ENCODE results near the gene PMFBP1. TPM values are rescaled to one million over a fixed set of nuclear protein-coding genes. Genes with fewer than 3 reads are reported as not detected.

The PMFBP1 gene
- total and polyA plus RNA-seq, 12 donors: 0.26 to 1.6 (median 0.45) TPM; not detected in 8

DNA sequence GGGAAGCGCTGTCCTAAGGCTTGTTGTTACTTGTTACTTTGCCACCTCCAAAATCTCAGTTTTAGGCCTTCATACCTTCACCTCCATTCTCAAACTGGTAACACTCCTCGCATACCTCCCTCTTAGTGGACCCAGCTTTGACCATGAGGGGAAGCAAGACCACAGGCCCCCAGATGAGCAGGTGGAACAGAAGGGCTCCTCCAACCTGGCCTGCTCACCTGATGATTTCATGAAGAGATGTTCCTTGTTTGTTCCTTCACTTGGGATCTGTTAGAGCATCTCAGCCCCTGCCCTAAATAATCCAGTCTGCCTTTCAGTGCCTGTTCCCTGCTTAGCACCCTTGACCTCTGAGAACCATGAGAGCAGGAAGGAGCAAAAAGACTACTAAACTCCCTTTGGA lies 49.6 kb downstream of the PMFBP1 start:
- 96 to 100% methylated on average over 2 of the region's 2 CpGs for WGBS, 2 donors
- no peak for DNase-seq
- ATAC-seq: no peak
- Histone ChIP-seq H3K27me3 (no peaks in the 10 kb centered on the region), H3K9me3 (no peaks in the 10 kb centered on the region), H3K4me1 (peaks cover 0 to 26% (median 0%) of the 10 kb centered on the region in 9 donors), H3K36me3 (no peaks in the 10 kb centered on the region), H3K4me3 (no peak overlapping the region), H3K27ac (no peak overlapping the region)
- intact Hi-C loops (cut with DNase I): loop anchor here in 3 of 10 donors (10.0 kb wide), 3 partner anchors 342 to 1762 kb away; no protein-coding TSS in a partner anchor
- TF ChIP-seq, protein P1, sequence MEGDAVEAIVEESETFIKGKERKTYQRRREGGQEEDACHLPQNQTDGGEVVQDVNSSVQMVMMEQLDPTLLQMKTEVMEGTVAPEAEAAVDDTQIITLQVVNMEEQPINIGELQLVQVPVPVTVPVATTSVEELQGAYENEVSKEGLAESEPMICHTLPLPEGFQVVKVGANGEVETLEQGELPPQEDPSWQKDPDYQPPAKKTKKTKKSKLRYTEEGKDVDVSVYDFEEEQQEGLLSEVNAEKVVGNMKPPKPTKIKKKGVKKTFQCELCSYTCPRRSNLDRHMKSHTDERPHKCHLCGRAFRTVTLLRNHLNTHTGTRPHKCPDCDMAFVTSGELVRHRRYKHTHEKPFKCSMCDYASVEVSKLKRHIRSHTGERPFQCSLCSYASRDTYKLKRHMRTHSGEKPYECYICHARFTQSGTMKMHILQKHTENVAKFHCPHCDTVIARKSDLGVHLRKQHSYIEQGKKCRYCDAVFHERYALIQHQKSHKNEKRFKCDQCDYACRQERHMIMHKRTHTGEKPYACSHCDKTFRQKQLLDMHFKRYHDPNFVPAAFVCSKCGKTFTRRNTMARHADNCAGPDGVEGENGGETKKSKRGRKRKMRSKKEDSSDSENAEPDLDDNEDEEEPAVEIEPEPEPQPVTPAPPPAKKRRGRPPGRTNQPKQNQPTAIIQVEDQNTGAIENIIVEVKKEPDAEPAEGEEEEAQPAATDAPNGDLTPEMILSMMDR (IDR thresholded peaks at IDR 0.05): no peak

DNA sequence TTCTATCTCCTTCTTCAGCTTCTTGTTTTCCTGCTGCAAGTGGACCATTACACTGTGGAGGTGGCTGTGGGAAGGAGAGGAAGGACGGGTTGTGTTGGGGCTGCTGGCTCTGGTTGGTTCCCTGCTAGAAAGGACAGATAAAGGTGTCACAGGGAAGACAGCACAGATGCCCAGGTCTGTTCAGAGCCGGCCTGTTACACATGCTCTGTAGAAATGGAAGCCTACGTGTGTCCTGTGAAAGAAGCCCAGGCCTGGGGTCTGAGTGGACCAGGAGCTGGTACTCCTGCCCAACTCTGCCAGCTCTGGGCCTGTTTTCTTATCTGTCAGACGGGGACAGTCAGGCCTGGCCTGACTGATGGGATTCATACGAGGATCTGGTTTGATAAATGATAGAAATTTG lies 51.9 kb downstream of the PMFBP1 start:
- no peak overlapping the region for H3K4me3 ChIP-seq
- H3K4me1 ChIP-seq: peaks cover 0 to 7% (median 0%) of the 10 kb centered on the region in 9 donors
- no peak for DNase-seq
- TF ChIP-seq, protein P1 (IDR thresholded peaks at IDR 0.05): no peak
- no peaks in the 10 kb centered on the region for H3K36me3 ChIP-seq
- H3K27me3 ChIP-seq: no peaks in the 10 kb centered on the region
- WGBS, 2 donors: 86 to 87% methylated on average over 5 of the region's 5 CpGs
- intact Hi-C loops (cut with DNase I): loop anchor here in 3 of 10 donors (10.0 kb wide), 3 partner anchors 345 to 1765 kb away; no protein-coding TSS in a partner anchor
- no peak overlapping the region for H3K27ac ChIP-seq
- peaks cover 0 to 8% (median 0%) of the 10 kb centered on the region in 11 donors for H3K9me3 ChIP-seq
- no peak for ATAC-seq

DNA sequence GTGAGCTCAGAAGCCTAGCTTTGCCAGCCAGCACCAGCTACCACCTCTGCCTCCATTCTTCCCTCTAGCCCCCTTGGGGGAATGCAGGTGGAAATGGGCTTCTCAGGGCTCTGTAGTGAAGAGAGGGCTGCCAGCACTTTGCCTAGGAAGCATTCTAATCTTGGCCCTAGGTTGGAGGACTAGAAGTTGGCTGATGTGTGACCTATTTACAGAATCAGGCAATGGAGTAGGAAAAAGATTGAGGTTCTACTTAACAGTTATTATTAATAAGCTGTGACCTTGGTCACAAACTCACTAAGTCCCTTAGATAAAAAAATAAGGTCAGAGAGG lies 58.4 kb downstream of the PMFBP1 start:
- Histone ChIP-seq H3K27me3 (no peaks in the 10 kb centered on the region), H3K36me3 (peaks cover 0 to 54% (median 40%) of the 10 kb centered on the region in 9 donors), H3K9me3 (peaks cover 0 to 8% (median 0%) of the 10 kb centered on the region in 11 donors), H3K4me1 (peaks cover 0 to 3% (median 0%) of the 10 kb centered on the region in 9 donors), H3K27ac (no peak overlapping the region), H3K4me3 (no peak overlapping the region)
- intact Hi-C loops (cut with DNase I): no loop called here
- DNase-seq (no peak), ATAC-seq (peak in 4 of 8 donors; percentile 36 to 53 (median 44))
- TF ChIP-seq, protein P1 (IDR thresholded peaks at IDR 0.05): no peak

DNA sequence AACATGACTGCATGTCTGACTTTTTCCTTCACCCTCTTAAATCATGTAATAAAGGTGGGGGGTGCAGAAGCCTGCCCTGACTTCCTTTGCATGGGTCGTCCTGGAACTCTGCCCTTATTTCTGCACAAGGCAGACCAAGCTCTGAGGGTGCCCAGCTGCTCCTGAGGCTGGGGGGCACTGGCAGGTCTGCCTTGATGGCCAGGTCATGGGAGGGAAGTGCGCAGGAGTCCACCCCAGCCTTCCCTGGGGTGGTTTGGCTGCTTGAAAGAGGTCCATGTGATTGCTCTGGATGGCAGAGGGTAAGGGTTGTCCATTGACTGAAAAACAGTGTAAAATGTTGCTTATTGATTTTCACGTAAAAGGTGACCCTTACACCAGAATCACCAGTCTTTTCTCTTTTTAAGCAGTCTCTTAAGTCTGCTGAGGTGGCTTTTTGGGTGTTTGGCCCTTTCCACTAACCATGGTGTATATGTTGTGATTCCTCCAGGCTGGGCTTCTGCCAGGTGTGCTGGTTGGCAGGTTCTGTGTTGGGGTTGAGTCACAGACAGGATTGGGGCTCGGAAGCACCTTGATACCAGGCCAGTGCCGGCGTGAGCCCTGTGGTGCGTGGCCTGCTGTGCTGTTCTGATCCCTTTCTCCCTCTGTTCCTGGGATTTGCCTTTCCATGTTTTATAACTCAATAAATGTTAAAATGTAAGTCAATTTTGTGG lies 58.9 kb downstream of the PMFBP1 start:
- DNase-seq: no peak
- Histone ChIP-seq H3K4me1 (peaks cover 0 to 3% (median 0%) of the 10 kb centered on the region in 9 donors), H3K36me3 (peaks cover 0 to 60% (median 45%) of the 10 kb centered on the region in 9 donors), H3K27ac (no peak overlapping the region), H3K27me3 (no peaks in the 10 kb centered on the region), H3K4me3 (no peak overlapping the region), H3K9me3 (peaks cover 0 to 8% (median 0%) of the 10 kb centered on the region in 11 donors)
- WGBS, 2 donors: 88 to 92% methylated on average over 7 of the region's 7 CpGs
- intact Hi-C loops (cut with DNase I): no loop called here
- ATAC-seq: peak in 4 of 8 donors; percentile 18 to 42 (median 26)
- TF ChIP-seq, protein P1 (IDR thresholded peaks at IDR 0.05): no peak

Measured in heart right ventricle (tissue), 16 donors.